Mucosa of descending colon (tissue), 3 donors: ENCODE data around the gene HOXA6. TPM values are rescaled to one million over a fixed set of nuclear protein-coding genes. Genes with fewer than 3 reads are reported as not detected.

Experiments
- ATAC-seq: fragments of 200-7000 bp; cut with Tn5 transposase; one replicate; pipeline ENCODE4 v1.9.1; 2020; ENCODE audit warnings: mild to moderate bottlenecking, moderate library complexity
- DNase-seq, 3 donors: peaks; one replicate each; pipeline ENCODE4 v3.0.0-alpha.2; 2020
- H3K36me3 ChIP-seq: fragments of 200-600 bp; one replicate; pipeline ENCODE4 v1.8.0; 2021; ENCODE audit warnings: low read depth, mild to moderate bottlenecking
- H3K4me1 ChIP-seq: fragments of 200-600 bp; one replicate; pipeline ENCODE4 v1.8.0; 2021; ENCODE audit warnings: low read depth, mild to moderate bottlenecking
- H3K4me3 ChIP-seq: fragments of 200-600 bp; one replicate; pipeline ENCODE4 v1.8.0; 2021; ENCODE audit warnings: mild to moderate bottlenecking
- H3K9me3 ChIP-seq: fragments of 200-600 bp; one replicate; pipeline ENCODE4 v1.8.0; 2021; ENCODE audit warnings: mild to moderate bottlenecking
- intact Hi-C, 2 donors: fragments of 100-400 bp; cut with DNase I in 1 of 2; cut with micrococcal nuclease in 1 of 2; formaldehyde crosslinking; loops; one replicate each; pipeline versions ENCODE4 v1.11.0 to v1.11.1; 2022; cut with DNase I, micrococcal nuclease
- total RNA-seq, 3 donors: library from RNA; stranded (reverse); fragmentation: NEBNext Ultra II Directional in 2 of 3; extraction: Animal tissue kit (Norgen Biotek cat#: 25700) in 2 of 3; gene quantifications; one replicate each; pipeline versions ENCODE4 v1.2.1 to v1.2.4, GENCODE V29; 2021 to 2023
- TF ChIP-seq, protein P1 (sequence below): fragments of 200-600 bp; IDR thresholded peaks from one replicate; pipeline ENCODE4 v1.8.0; 2022; ENCODE audit warnings: antibody characterized with exemption, mild to moderate bottlenecking
- donor health status: DM: no; HTN: no; CAD: no; lungs with moderate emphysema.
- donor health status: DM: no; HTN: no; CAD: no.
- donor health status: DM: no; HTN: yes; CAD: no.

The HOXA6 gene
- total RNA-seq, 3 donors from 2014 or later: 20.2 to 39.5 (median 20.5) TPM

GRCh38 chr7:27189295-27189996, 41.9 kb upstream of the HOXA6 start:
- H3K9me3 ChIP-seq: no peaks in the 10 kb centered on the region
- peak; percentile 49 for ATAC-seq
- intact Hi-C loops: no loop called here
- peak in 2 of 3 donors; percentile 73 to 81 for DNase-seq
- H3K4me1 ChIP-seq: peaks cover 49% of the 10 kb centered on the region
- H3K4me3 ChIP-seq: peak overlapping the region; percentile 6
- TF ChIP-seq, protein P1, sequence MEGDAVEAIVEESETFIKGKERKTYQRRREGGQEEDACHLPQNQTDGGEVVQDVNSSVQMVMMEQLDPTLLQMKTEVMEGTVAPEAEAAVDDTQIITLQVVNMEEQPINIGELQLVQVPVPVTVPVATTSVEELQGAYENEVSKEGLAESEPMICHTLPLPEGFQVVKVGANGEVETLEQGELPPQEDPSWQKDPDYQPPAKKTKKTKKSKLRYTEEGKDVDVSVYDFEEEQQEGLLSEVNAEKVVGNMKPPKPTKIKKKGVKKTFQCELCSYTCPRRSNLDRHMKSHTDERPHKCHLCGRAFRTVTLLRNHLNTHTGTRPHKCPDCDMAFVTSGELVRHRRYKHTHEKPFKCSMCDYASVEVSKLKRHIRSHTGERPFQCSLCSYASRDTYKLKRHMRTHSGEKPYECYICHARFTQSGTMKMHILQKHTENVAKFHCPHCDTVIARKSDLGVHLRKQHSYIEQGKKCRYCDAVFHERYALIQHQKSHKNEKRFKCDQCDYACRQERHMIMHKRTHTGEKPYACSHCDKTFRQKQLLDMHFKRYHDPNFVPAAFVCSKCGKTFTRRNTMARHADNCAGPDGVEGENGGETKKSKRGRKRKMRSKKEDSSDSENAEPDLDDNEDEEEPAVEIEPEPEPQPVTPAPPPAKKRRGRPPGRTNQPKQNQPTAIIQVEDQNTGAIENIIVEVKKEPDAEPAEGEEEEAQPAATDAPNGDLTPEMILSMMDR: no peak
- H3K36me3 ChIP-seq: no peaks in the 10 kb centered on the region

DNA sequence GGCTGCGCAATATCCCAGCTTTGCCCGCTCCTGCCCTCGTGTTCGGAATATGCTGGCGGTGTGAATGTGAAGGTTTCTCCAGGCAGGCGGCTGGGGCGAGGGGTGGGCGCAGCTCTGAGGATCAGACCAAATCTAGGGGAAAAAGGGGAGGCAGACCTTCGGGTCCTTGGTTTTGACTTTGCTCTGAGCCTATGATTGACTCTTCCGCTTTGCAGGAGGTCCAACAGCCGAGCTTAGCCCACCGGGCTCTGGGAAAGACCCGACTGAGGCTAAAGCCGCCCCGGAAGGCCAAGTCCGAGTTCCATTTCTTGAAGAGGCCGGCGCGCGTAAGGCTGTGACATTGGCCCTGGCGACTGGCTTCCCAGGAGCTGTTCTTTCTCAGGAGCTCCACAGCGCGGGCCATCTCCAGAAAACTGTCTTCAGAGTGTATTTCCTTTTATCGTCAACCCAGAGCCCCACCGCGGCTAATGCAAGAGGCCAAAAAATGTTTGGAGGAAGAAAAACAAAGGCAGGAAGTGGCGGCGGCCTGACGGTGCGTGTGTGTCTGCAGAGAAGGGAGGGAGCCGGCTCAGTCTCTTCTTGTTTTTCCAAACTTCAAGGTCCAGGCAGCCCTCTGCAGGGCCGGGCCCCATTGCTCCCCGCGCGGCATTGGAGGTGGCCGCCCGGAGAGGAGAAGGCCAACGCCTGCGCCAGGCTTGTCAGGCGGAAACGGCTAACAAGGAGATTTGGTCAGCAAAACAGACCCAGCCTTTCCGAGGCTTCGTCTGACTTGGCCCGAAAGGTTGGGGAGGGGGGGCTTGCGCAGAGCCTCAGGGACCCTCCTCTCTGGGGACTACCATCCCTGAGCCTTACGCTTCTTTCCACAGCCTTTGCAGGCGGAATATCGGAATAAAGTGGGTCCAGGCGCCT, 41.1 kb upstream of the HOXA6 start:
- peak overlapping the region; percentile 13 for H3K4me3 ChIP-seq
- ATAC-seq: peak; percentile 3
- DNase-seq: peak in 2 of 3 donors; percentile 60 to 70
- H3K4me1 ChIP-seq: peaks cover 49% of the 10 kb centered on the region
- no peaks in the 10 kb centered on the region for H3K36me3 ChIP-seq
- H3K9me3 ChIP-seq: no peaks in the 10 kb centered on the region
- TF ChIP-seq, protein P1: no peak
- intact Hi-C loops: no loop called here

GRCh38 chr7:27187475-27188385, 40.2 kb upstream of the HOXA6 start:
- H3K4me3 ChIP-seq: peak overlapping the region; percentile 13

GRCh38 chr7:27186668-27187474, 39.3 kb upstream of the HOXA6 start:
- Histone ChIP-seq H3K9me3 (no peaks in the 10 kb centered on the region), H3K4me3 (no peak overlapping the region), H3K36me3 (no peaks in the 10 kb centered on the region), H3K4me1 (peaks cover 55% of the 10 kb centered on the region)
- DNase-seq (peak in 2 of 3 donors; percentile 33), ATAC-seq (no peak)
- intact Hi-C loops: no loop called here
- TF ChIP-seq, protein P1: no peak

More at GRCh38 chr7:27187475-27188385, 40.2 kb upstream of the HOXA6 start:
- no peak for ATAC-seq
- Histone ChIP-seq H3K4me1 (peaks cover 49% of the 10 kb centered on the region), H3K9me3 (no peaks in the 10 kb centered on the region), H3K36me3 (no peaks in the 10 kb centered on the region)
- intact Hi-C loops: no loop called here
- TF ChIP-seq, protein P1: no peak
- peak in 2 of 3 donors; percentile 50 to 59 for DNase-seq
